Measurements from ENCODE around the gene UNC50. TPM values are rescaled to one million over a fixed set of nuclear protein-coding genes. Genes with fewer than 3 reads are reported as not detected.

UNC50 gene
- total and polyA plus RNA-seq, 12 donors: 21.3 to 58.4 (median 25.6) TPM

- Histone ChIP-seq H3K9me3 (no peaks in the 10 kb centered on the region), H3K27me3 (no peaks in the 10 kb centered on the region), H3K36me3 (peaks cover 0 to 100% (median 25%) of the 10 kb centered on the region in 9 donors), H3K27ac (no peak overlapping the region), H3K4me3 (no peak overlapping the region), H3K4me1 (peaks cover 0 to 11% (median 0%) of the 10 kb centered on the region in 9 donors)
- no peak for TF ChIP-seq CTCF (IDR thresholded peaks at IDR 0.05)
- intact Hi-C loops (cut with DNase I): loop anchor here in 4 of 10 donors (10.0 kb wide), 1 partner anchor 162 kb away; no protein-coding TSS in a partner anchor
- DNase-seq (no peak), ATAC-seq (peak in 3 of 8 donors; percentile 10 to 32 (median 27))
- WGBS, 2 donors: 94% methylated on average over 22 of the region's 22 CpGs
Observed at GRCh38 chr2:98576666-98577312, 31.6 kb upstream of the UNC50 start.

- intact Hi-C loops (cut with DNase I): loop anchor here in 4 of 10 donors (10.0 kb wide), 1 partner anchor 163 kb away; no protein-coding TSS in a partner anchor
- peaks cover 0 to 11% (median 0%) of the 10 kb centered on the region in 9 donors for H3K4me1 ChIP-seq
Observed at GRCh38 chr2:98577313-98577712, 31.1 kb upstream of the UNC50 start.

GRCh38 chr2:98578231-98578630, 30.2 kb upstream of the UNC50 start:
- Histone ChIP-seq H3K4me1 (peaks cover 0 to 11% (median 0%) of the 10 kb centered on the region in 9 donors), H3K27me3 (no peaks in the 10 kb centered on the region), H3K4me3 (no peak overlapping the region), H3K9me3 (no peaks in the 10 kb centered on the region), H3K36me3 (peaks cover 0 to 100% (median 23%) of the 10 kb centered on the region in 9 donors), H3K27ac (no peak overlapping the region)
- ATAC-seq (no peak), DNase-seq (no peak)
- intact Hi-C loops (cut with DNase I): loop anchor here in 4 of 10 donors (10.0 kb wide), 1 partner anchor 163 kb away; no protein-coding TSS in a partner anchor
- no peak for TF ChIP-seq CTCF (IDR thresholded peaks at IDR 0.05)
- whole genome bisulfite sequencing, 2 donors: 95% methylated on average over 9 of the region's 9 CpGs

More at GRCh38 chr2:98577313-98577712, 31.1 kb upstream of the UNC50 start:
- H3K9me3 ChIP-seq: no peaks in the 10 kb centered on the region
- H3K36me3 ChIP-seq: peaks cover 0 to 100% (median 25%) of the 10 kb centered on the region in 9 donors
- WGBS, 2 donors: 44 to 46% methylated on average over 10 of the region's 10 CpGs
- H3K27me3 ChIP-seq: no peaks in the 10 kb centered on the region
- DNase-seq: no peak
- ATAC-seq: peak in 6 of 8 donors; percentile 39 to 67 (median 47)
- no peak overlapping the region for H3K27ac ChIP-seq
- no peak overlapping the region for H3K4me3 ChIP-seq
- peak in 7 of 9 donors; percentile 25 to 50 (median 40) for TF ChIP-seq CTCF (IDR thresholded peaks at IDR 0.05)

GRCh38 chr2:98579926-98580325, 28.5 kb upstream of the UNC50 start:
- intact Hi-C loops (cut with DNase I): loop anchor here in 4 of 10 donors (10.0 kb wide), 1 partner anchor 165 kb away; no protein-coding TSS in a partner anchor
- Histone ChIP-seq H3K9me3 (no peaks in the 10 kb centered on the region), H3K4me3 (no peak overlapping the region), H3K36me3 (peaks cover 0 to 100% (median 17%) of the 10 kb centered on the region in 9 donors), H3K27me3 (no peaks in the 10 kb centered on the region), H3K27ac (peak overlapping the region in 1 of 10 donors; percentile 22), H3K4me1 (peaks cover 0 to 11% (median 0%) of the 10 kb centered on the region in 9 donors)
- no peak for ATAC-seq
- no peak for TF ChIP-seq CTCF (IDR thresholded peaks at IDR 0.05)
- DNase-seq: no peak
- WGBS, 2 donors: 84 to 88% methylated on average over 7 of the region's 7 CpGs
